GM19240 (cell line): Measurements from ENCODE around the gene SLAMF7.

Source experiments
- DNase-seq: peaks from one replicate; pipeline ENCODE4 v3.0.0; 2011; ENCODE audit warnings: low spot score; ENCODE audit not compliant: insufficient read length

The SLAMF7 gene

DNA sequence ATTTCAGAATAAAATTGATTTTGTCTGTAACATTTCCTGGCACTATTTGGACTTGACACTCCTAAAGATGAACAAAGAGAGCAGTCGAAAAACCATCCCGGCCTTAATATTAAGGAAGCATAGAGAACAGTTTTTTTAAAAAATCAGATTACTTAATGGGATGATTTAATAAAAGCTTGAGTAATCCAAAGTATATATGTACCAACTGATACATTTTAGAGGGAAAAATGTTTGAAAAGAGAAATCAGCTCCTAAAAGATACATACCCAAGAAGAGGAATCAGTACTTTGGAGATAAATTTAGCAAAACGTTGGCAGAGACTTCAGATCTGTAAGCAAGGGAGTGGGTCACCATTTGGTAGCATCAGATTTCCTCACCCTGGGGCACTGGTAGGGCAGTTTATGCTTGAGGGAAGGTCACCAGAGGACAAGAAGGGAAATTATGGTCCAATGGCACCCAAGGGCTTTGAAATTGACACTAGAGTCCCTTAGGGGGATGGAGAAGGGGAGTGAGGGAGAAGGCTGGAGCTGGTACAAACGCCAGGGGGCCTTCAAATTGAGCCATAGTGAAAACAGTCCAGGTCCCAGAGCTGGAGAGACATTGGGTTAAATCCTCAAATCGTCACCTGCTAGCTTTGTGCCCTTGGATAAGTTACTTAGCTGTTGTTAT is 5.9 kb downstream of the SLAMF7 start:
- no peak for DNase-seq

DNA sequence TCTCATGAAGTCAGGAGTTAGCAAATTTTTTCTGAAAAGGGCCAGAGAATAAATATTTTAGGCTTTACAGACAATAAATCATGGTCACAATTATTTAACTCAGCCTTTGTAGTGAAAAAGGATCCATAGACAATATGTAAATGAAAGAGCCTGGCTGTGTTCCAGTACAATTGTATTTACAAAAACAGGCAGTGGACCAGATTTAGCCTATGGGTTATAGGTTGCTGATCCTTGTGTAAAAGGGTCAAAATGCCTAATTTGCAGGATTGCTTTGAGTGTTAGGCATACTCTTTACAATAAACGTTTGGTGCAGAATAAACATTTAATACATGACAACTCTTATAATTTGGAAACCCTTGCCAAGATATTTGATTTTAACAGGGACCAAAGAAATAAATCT is 6.5 kb downstream of the SLAMF7 start:
- no peak for DNase-seq

DNA sequence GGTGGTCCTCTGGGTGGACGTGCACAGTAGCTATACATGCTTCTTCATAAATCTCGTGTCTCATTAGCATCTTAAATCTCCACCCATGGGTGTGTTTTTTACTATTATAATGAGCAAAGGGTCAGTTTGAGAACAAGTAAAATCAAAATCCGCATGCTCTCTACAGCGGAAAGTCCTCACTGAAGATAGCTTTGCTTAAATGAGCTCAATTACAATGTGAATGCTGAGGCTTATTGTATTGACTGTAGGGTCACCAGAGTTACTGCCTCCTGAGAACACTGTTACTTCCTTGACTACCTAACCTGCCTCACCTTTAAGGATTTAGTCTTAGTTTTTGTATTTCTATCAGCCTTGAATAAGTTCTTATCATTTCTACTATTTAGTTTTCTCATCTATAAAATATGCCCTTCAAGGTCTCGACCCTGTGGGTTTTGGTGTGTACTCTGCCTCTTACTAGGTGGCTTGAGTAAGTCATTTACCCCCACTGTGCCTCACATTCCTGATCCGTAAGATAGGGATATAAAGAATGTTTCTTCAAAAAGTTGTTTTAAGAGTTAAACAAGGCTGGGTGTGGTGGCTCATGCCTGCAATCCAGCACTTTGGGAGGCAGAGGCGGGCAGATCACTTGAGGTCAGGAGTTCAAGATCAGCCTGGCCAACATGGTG is 7.9 kb downstream of the SLAMF7 start:
- no peak for DNase-seq

DNA sequence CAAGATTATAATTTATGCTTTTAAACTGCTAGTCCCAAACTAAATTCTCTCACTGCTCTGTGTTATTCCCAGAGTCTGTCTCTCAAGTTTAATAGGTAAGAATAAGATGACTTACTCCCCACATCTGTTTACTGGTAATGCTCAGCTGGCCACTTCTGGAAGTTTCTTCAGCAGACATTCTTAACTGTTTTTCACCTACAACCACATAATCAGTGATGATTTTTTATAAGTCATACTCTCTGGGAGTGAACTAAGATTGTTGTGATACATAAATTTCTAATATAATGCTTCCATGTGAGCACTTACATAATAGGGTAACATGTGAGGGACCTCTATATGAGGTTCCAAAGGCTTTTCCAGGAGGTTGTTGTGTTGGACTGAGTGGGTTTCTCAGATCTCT is 8.7 kb downstream of the SLAMF7 start:
- no peak for DNase-seq

DNA sequence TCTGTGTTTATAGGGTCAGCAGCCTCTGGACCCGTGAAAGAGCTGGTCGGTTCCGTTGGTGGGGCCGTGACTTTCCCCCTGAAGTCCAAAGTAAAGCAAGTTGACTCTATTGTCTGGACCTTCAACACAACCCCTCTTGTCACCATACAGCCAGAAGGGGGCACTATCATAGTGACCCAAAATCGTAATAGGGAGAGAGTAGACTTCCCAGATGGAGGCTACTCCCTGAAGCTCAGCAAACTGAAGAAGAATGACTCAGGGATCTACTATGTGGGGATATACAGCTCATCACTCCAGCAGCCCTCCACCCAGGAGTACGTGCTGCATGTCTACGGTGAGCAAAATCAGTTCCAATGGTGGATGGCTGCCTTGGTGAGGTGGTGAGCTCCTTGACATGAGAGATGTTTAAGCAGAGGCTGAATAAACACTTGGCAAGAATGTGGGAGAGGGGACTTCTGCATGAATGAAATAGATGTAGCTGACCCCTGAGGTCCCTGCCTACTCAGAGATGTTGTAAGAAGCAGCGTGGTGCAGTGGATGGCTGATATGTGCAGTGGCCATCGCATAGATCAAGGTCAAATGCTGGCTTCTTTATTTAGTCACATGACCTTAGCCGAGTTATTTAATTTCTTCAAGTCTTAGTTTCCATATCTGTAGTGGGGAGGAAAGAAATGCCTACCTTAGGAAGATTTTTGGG is 9.3 kb downstream of the SLAMF7 start:
- no peak for DNase-seq

DNA sequence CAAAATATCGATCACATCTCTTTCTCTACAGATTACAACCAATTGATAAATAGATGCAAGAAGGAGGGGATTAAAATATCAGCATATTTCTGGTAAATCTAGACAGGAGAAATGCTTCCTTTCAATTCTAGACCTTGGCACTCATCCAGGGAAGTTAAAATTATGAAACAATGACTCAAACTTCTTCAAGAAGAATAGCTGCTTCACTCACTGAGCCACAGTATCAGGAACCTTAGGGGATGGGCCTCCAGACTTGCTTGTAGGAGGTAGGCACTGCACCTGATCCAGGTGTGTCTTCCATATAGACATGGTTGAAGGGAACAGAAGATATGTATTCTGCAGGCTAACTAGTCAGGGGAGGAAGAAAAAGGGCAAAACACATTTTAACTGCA is 9.8 kb downstream of the SLAMF7 start:
- no peak for DNase-seq

DNA sequence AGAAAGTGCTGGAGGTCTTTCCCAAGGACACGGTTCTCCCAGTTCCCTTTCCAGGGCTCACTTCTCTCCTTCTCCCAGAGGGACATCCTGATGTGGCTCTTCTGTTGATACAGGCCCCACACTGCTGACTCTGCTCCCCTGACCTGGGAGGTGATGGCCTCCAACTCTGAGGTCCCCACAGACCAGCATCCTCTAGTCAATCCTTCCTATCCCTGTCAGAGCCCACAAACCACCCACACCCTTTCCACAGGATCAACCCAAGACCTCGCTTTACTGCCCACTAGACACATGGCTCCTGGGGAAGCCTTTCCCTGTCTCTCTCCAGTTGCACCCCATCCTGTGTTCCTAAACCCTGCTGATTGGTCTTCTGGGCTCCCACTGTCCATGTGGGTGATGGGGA is 11.6 kb downstream of the SLAMF7 start:
- DNase-seq = no peak

DNA sequence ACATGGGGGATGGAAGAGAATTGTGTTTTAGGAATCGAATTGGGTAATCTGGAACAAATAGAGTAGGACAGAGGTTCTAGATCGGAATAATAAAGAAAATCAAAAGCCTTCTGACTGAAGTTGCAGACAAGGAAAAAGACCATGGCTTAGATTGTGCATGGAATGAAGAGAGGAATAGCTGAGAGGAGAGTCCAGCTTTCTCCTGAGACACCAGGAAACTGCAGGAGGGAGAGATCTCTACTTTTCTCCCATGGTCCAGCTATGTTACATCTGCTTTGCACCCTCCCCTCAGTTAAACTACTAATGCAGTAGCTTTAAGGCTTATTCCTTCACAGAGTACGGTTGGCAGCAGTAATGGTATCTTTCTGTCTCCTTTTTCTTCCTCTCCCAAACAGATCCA is 13.4 kb downstream of the SLAMF7 start:
- DNase-seq = no peak

DNA sequence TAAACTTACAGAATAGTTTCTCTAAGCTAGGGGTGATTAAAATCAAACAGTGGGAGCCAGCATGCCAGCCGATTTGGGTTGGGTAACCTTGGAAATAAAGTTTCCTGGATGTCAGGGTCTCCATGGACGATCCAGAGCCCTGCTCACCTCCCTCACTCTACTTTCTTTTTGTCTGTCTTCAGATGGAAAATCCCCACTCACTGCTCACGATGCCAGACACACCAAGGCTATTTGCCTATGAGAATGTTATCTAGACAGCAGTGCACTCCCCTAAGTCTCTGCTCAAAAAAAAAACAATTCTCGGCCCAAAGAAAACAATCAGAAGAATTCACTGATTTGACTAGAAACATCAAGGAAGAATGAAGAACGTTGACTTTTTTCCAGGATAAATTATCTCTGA is 13.9 kb downstream of the SLAMF7 start:
- no peak for DNase-seq

DNA sequence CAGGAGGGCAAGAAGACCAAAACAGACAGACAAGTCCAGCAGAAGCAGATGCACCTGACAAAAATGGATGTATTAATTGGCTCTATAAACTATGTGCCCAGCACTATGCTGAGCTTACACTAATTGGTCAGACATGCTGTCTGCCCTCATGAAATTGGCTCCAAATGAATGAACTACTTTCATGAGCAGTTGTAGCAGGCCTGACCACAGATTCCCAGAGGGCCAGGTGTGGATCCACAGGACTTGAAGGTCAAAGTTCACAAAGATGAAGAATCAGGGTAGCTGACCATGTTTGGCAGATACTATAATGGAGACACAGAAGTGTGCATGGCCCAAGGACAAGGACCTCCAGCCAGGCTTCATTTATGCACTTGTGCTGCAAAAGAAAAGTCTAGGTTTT is 14.5 kb downstream of the SLAMF7 start:
- no peak for DNase-seq

DNA sequence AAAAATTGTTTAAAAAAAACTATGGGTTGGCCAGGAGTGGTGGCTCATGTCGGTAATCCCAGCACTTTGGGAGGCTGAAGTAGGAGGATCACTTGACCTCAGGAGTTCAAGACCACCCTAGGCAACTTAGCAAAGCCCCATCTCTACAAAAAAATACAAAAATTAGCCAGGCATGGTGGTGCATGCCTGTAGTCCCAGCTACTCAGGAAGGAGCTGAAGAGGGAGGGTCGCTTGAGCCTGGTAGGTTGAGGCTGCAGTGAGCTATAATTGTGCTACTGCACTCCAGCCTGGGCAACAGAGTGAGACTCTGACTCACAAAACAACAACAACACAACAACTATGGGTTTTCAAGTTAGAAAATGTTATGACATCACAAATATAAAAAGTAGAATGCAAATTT is 16.4 kb downstream of the SLAMF7 start:
- no peak for DNase-seq

DNA sequence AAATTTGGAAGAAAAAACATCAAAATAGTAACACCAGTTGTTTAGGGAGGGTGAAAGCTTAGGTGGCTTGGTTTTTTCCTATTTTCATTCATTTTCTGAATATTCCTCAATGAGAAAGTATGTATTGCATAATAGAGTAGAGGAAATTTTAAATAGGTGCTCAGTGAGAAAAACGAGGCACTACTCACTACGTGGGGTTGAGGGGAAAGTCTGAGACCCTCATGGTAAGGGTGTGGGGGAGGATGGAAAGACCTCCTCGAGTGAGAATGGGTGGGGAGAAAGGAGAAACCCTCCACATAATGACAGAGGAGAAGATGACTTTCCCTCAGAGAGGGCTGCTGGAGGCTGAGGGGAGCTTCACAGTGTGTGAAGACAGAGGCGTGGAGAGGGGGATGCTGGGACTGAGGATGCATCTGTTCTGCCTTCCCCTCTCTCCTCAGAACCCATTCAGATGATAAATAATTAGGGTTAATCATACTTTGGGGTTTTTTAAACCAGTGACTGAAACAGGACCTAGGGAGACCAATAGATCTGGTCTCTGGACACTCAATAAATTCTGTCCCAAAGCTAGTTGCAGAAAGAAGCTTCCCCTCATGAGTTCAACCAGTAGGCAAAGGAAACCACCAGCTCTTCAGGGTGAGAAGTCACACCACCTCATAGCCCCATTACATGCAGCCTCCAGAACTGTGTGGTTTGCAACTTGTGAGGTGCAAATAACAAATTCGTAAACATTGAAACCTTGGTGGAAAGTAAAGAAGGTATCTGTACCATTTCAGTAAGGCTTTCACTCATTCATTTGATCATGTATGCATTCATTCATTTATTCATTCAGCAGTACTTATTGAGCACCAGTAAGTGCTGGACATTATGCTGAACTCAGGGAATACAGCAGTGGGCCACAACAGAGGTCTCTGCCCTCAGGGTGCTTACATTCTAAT is 17.1 kb downstream of the SLAMF7 start:
- DNase-seq = no peak

DNA sequence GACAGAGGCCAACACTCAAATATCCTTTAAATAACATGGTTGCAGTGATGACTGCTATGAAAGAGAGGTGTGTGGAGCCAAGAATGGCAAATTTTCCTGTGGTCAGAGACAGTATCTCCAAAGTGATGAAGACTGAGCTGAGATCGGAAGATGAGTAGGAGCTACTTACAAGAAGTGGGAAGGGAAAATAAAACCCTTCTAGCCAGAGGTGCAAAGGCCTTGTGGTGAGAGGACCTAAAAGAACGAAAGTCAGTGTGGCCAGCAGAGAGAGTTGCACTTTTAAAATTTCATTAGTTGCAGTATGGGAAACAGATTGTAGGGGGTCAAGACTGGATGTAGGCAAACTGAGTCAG is 17.8 kb downstream of the SLAMF7 start:
- DNase-seq = no peak

DNA sequence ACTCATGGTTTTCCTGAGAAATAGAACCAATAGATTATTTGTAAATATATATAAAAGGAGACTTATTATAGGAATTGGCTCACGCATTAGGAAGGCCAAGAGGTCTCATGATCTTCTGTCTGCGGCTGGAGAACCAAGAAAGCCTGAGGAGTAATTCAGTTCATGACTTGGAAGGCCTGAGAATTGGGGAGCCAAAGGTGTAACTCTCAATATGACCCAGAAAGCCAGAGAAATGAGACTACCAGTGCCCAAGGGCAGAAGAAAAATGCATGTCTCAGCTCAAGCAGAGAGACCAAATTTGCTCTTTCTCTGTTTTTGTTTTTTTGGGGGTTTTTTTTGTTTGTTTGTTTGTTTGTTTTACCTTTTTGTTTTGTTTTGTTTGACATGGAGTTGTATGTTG is 19.5 kb downstream of the SLAMF7 start:
- no peak for DNase-seq

DNA sequence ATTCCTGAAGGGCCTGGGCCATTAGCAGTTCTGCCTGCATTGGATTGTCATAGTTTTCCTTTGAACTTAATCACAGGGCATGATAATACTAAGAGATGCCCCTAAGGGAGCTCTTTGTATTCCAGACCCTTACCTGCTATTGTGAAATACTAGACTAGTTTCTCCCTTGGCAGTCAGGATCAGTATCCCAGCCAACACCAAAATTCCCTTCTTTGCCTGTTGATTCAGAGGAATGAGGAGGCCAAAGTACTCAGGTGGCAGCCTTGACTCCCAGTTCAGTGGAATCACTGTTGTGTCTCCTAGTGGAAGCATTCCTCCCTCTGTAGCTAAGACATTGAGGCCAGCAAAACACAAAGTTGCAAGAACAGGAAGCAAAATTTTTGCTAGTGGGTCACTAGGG is 20.7 kb downstream of the SLAMF7 start:
- no peak for DNase-seq

DNA sequence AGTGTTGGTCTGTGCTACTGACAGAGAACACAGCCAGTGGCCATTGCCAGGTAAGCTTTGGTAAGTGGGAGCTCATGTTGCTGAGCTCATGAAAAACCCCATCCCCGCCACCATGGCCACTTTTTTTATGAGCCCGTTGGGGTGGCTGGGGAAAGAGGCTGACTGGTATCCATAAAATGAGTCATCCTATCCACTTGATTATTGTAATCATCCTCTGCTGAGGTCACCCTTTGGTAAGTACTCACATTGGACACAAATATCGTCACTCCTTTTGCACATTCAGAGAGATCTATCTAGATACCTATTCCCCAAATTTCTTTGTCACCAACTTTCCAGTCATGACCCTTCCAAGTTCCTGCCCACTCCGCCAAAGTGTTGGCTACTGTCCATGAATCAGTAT is 22.0 kb downstream of the SLAMF7 start:
- DNase-seq = no peak

DNA sequence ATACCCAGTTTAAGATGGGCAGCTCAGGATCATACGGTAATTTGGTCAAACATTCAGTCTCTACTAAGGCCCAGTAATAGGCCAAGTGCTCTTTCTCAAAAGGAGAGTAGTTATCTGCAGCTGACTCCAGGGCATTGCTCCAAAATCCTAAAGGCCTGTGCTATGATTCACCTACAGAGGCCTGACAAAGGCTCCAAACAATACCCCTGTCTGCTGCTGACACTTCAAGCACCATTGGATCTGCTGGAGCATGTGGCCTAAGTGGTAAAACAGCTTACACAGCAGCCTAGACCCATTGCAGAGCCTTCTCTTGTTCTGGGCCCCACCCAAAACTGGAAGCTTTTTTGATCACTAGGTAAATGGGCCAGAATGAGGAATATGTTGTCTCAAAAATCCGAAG is 22.8 kb downstream of the SLAMF7 start:
- DNase-seq = no peak

DNA sequence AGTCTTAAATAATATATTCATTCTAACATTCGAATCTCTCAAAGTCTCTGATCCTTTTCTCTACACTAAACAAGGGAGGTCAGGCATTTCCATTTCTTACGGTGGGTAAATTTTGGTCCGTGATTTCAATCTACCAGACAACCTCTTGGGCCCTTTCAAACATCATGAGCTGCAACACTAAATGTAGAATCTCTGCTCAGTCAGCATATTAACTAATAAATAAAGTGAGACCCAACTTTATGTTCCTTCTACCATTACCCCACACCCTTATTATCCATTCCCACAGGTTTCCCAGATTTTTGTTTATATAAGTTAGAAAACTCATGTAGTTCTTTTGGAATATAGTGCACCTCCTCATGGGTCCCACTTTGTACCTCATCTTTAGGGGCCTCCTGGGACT is 24.9 kb downstream of the SLAMF7 start:
- no peak for DNase-seq

DNA sequence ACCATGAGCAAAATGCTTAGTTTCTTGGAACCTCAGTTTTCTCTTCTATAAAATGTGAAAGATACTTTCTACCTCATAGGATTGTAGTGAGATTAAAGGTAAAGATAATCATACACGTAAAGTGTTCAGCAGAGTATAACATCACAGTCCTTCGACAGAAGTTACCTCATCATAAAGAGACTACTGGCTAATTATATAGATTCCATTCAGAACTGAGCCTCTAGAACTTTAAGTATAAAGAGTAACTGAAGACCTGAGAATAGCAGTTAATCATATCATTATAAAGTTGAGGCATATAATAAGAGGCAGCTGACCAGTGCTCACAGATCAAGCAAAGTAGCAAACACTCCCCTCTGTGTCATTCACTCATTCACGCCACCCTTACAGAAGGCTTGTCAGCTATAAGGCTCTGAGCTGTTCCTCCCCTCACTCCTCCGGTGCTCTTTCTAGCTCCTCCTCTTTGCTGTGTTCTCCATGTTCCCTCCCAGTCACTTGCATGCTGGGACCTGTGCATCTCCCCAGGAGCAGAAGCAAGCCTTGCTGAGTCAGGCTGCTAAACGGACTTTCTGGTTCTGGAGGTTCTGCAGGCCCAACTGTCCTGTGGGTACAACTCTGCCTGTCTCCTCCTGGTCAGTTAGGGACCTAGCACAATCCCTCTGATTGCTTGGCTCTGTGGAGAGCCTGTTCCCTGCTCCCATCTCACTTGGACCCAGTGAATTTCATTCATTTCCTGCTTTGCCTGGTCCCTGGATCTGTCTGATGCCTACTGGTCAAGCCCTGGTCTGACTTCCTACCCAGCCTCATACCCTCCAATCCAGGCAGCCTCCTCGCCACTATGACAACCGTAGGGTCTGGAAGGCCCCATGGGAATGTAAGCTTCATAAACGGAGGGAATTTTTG is 28.6 kb downstream of the SLAMF7 start:
- no peak for DNase-seq

DNA sequence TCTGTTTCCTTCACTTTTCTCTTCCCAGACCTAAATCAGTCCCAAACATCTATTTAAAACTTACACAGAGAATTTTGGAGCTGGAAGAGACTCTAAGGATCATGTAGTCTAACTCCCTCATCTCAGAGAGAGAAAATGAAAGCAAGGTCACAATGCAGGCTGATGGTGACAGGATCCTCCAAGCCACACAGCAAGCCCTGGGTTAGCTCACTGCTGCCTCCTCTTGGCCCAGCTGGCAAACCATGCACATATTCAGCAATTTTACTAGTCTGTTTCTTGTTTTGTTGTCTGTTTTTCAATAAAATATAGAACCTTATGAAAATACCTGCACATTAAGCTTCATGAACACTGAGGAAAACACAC is 29.2 kb downstream of the SLAMF7 start:
- peak; percentile 56 for DNase-seq

DNA sequence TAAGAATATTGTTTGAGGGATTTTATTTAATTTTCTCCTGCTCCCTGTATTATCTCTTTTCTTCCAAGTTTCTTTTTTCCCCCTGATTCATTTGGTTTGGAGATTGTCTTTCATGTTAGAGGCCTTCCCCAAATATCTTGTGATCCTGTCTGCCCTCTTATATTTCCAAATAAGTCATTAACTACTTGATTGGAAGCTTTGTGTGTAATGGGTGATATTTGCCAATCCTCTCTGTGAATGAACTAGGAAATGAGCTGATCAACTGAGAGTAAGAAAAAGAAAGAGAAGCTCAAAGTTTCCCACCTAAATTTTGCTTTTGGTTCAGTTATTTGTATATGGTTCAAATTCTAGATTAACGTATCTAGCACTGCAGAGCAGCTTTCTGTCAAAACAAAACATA is 33.3 kb downstream of the SLAMF7 start:
- no peak for DNase-seq
